ENCODE results near the gene MAP4K1.
"Not testable (repeated sequence)": the region's sequence is repeated elsewhere in the genome, so short reads cannot be mapped to it uniquely, and the experiment has no call there.

MAP4K1 gene

GRCh38 chr19:38569368-38569983, 48.3 kb downstream of the MAP4K1 start:
- no peak for DNase-seq (ENCODE audit: low read depth in 2 of 2)

GRCh38 chr19:38565691-38566105, 52.1 kb downstream of the MAP4K1 start:
- no peak for DNase-seq (ENCODE audit: low read depth in 2 of 2)

DNA sequence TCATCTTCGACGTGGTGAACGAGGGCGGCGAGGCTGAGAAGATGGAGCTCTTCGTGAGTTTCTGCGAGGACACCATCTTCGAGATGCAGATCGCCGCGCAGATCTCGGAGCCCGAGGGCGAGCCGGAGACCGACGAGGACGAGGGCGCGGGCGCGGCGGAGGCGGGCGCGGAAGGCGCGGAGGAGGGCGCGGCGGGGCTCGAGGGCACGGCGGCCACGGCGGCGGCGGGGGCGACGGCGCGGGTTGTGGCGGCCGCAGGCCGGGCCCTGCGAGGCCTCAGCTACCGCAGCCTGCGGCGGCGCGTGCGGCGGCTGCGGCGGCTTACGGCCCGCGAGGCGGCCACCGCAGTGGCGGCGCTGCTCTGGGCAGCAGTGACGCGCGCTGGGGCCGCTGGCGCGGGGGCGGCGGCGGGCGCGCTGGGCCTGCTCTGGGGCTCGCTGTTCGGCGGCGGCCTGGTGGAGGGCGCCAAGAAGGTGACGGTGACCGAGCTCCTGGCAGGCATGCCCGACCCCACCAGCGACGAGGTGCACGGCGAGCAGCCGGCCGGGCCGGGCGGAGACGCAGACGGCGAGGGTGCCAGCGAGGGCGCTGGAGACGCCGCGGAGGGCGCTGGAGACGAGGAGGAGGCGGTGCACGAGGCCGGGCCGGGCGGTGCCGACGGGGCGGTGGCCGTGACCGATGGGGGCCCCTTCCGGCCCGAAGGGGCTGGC, 52.6 kb downstream of the MAP4K1 start:
- no peak for DNase-seq (ENCODE audit: low read depth in 2 of 2)

DNA sequence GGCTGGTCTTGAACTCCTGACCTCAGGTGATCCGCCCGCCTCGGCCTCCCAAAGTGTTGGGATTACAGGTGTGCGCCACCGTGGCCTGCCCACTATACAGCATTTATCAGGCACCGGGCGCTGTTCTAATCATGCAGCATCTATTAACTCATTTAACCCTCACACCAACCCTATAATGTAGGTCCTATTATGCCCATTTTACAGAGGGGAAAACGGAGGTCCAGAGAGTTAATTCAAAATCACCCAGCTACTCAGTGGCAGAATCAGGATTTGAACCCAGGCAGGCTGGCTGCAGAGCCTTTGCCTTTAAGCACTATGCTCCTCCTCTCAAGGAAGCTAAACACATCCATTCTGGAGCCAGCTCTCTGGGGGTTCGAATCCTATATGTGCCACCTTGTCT, 54.3 kb downstream of the MAP4K1 start:
- DNase-seq (ENCODE audit: low read depth in 2 of 2): no peak

DNA sequence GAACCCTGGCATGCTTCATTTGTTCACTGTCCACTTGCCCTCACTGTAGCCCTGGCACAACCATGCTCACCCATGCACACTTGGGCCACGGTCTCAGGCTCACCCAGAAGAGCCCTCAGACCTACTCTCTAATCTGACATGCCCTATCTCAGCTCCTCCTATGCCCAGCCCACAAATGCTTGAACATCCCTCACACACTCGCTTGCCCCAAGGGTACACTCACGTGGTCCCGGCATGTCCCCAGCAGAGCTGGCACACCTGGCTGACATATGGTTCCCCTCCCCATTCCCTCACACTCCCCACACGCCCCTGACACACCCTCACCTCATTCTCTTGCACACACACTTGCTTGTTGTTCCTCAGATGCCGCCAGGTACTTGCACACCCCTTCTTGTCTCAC, 55.7 kb downstream of the MAP4K1 start:
- no peak for DNase-seq (ENCODE audit: low read depth in 2 of 2)

- DNase-seq (ENCODE audit: low read depth in 2 of 2): no peak
Measured at GRCh38 chr19:38561658-38562057, 56.1 kb downstream of the MAP4K1 start.

DNA sequence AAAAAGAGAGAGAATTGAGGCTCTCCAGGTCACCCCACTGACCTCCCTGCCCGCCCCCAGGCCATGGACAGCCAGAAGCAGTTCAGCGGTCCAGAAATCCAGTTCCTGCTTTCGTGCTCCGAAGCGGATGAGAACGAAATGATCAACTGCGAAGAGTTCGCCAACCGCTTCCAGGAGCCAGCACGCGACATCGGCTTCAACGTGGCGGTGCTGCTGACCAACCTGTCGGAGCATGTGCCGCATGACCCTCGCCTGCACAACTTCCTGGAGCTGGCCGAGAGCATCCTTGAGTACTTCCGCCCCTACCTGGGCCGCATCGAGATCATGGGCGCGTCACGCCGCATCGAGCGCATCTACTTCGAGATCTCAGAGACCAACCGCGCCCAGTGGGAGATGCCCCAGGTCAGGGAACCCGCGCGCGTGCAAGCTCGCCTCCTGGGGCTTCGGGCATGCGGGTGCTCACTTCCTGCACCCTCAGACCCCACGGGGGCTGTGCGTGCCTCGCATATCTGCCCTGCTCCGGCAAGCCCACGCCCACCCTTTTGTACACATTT, 56.6 kb downstream of the MAP4K1 start:
- no peak for DNase-seq (ENCODE audit: low read depth in 2 of 2)

DNA sequence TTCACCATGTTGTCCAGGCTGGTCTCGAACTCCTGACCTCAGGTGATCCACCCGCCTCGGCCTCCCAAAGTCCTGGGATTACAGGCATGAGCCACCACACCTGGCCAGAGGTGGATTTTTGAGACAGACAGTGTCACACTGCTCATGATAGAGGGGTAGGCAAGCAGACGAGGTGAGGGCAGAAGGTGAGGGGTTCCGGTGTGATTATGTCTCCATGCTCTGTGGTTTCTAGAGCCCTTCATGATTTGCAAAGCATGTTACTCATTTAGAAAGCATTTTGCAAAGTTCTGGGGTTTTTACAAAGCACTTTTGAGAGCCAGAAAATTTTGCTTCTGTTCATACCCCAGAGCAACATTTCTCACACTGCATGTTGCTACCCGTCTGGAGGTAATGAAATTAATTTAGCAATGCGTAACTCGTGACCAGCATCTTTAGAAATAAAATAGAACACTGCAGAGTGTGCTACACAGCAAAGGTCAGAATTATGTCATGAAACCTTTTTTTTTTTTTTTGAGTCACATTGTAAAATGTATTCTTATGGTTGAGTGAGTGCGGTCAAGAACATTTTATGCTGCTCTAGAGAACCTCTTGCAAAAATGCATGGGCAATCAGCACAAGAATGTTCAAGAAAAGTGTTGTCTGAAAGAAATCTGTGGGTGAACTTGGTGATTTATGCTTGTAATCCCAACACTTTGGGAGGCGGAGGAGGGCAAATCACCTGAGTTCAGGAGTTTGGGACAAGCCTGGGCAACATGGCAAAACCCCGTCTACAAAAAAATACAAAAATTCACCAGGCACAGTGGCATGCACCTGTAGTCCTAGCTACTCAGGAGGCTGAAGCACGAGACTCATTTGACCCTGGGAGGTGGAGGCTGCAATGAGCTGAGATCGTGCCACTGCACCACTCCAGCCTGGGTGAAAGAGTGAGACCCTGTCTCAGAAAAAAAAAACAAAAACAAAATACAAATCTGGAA, 58.0 kb downstream of the MAP4K1 start:
- no peak for DNase-seq (ENCODE audit: low read depth in 2 of 2)

GRCh38 chr19:38558933-38559332, 58.8 kb downstream of the MAP4K1 start:
- DNase-seq (ENCODE audit: low read depth in 2 of 2): not testable (repeated sequence)

DNA sequence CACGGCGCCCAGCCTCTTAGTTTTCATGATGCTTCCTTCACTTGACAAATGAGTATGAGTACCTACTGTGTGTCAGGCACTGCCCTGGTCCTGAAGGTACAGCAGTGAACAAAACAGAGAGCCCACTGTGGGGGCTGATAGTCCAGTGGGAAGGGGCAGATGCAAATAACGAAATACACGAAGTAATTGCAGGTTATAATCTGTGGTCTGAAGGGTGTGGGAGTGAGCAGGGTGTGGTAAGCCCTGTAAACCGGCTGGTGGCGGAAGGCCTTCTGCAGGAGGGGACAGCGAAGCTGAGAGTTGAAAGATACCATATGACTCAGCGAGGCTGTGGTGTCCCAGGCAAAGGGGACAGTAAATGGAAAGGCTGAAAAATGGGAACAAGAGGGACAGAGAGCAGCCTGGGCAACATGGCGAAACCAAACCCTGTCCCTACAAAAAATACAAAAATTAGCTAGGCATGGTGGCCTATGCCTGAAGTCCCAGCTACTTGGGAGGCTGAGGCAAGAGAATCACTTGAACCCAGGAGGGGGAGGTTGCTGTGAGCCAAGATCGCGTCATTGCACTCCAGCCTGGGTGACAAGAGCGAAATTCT, 60.5 kb downstream of the MAP4K1 start:
- DNase-seq (ENCODE audit: low read depth in 2 of 2): no peak

DNA sequence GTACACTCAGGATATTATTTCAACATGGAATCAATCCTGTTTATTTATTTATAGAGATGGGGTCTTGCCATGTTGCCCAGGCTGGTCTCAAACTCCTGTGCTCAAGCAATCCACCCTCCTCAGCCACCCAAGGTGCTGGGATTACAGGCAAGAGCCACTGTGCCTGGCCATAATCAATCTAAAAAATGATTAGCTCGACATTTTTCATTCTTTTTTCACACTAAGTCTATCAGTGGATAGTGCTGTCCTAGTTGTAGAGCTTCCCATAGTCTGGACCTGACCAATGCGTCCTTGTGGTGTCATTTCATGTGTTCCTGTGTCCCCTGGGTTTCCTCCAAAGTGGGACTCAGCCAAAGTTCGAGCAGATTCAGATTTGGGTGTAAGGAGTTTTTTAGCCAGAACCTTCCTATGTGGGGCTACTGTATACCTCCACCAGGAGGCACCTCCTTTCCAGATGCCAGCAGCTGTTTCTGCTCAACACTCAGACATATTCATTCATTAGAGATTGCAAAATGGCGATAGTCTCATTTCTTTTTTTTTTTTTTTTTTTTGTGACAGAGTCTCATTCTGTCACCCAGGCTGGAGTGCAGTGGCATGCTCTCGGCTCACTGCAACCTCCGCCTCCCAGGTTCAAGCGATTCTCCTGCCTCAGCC, 61.1 kb downstream of the MAP4K1 start:
- no peak for DNase-seq (ENCODE audit: low read depth in 2 of 2)

DNA sequence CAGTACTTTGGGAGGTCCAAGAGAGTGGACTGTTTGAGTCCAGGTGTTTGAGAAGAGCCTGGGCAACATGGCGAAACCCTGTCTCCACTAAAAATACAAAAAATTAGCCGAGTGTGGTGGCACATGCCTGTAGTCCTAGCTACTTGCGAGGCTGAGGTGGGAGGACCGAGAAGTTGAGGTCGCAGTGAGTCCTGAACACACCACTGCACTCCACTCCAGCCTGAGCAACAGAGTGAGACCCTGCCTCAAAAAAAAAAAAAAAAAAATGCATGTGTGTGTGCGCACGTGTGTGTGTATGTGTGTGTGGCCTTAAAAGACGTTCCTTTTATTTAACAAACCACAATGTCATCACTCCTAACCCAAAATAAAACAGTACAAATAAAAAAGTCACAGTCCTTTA, 62.6 kb downstream of the MAP4K1 start:
- DNase-seq (ENCODE audit: low read depth in 2 of 2): no peak

DNA sequence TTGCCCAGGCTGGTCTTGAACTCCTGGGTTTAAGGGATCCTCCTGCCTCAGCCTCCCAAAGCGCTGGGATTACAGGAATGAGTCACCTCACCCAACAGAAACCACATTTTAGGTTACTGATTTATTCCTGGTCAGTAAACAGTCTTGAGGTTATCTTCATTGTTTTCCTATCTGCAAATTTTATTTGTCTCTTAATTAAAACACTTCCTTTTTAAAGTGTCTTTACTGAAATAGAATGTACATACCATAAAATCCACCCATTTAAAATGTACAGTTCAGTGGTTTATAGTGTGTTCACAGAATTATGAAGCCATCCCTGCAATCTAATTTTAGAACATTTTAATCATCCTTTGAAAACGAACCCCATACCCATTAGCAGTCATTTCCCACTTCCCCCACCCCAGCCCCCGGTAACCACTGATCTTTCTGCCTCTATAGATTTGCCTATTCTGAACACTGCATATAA, 63.0 kb downstream of the MAP4K1 start:
- no peak for DNase-seq (ENCODE audit: low read depth in 2 of 2)

- DNase-seq (ENCODE audit: low read depth in 2 of 2): not testable (repeated sequence)
Measured at GRCh38 chr19:38553239-38553638, 64.5 kb downstream of the MAP4K1 start.

DNA sequence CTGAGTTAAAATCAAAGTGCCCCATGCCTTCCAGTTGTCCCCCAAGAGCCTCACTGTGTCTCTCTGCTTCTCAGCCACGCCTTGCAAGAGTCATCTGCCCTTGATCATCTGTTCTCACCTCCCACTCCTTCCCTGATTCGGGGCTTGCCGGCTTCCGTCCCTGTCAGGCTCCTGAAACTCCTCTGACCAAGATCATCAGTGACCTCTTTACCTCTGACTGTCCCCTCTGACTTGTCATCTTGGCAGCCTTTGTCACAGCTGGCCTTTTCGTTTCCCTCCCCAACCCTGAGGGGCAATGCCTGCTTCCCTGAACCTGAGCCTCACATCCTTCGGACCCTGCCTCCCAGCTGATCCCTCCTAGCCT, 66.3 kb downstream of the MAP4K1 start:
- DNase-seq (ENCODE audit: low read depth in 2 of 2): no peak

DNA sequence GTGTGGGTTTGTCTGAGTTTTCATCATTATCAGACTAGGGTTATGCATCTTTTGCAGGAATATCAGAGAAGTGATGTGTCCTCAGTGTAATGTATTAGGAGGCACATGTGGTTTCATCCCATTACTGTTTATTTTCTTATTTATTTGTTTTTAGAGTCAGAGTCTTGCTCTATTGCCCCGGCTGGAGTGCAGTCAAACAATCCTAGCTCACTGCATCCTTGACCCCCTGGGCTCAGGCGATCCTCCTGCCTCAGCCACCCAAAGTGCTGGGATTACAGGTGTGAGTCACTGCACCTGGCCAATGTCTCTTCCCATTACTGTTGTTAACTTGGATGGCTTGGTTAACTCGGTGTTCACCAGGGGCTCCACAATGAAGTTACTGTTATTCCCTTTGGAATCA, 67.4 kb downstream of the MAP4K1 start:
- DNase-seq (ENCODE audit: low read depth in 2 of 2): no peak

DNA sequence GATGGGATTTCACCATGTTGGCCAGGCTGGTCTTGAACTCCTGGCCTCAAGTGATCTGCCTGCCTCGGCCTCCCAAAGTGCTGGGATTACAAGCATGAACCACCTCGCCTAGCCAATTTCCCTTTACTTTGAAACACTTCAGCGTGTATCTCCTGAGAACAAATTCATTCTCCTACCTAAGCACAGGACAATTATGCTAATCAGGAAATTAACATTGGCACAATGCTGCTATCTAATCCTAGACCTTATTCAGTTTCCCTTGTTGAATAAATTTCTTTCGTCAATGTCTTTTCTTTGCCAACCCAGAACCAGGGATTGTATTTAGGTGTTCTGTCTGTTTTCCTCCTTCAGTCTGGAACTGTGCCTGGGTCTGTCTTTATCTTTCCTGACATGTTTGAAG, 67.8 kb downstream of the MAP4K1 start:
- DNase-seq (ENCODE audit: low read depth in 2 of 2): no peak

DNA sequence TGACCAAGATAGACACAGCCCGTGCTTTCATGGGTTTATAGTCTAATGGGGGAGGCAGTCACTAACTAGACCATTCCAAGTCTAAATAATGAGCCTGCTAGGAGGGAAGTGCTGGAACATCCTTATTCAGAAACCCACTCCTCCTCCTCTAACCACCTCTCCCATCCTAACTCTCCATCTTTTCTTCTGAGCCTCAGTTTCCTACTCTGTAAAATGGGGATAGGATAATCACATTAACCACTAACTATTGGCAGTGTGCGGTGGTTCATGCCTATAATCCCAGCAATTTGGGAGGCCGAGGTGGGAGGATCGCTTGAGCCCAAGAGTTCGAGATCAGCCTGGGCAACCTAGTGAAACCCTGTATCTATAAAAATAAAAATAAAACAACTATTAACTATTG, 68.7 kb downstream of the MAP4K1 start:
- no peak for DNase-seq (ENCODE audit: low read depth in 2 of 2)

- no peak for DNase-seq (ENCODE audit: low read depth in 2 of 2)
Measured at GRCh38 chr19:38547421-38547820, 70.3 kb downstream of the MAP4K1 start.

- no peak for DNase-seq (ENCODE audit: low read depth in 2 of 2)
Measured at GRCh38 chr19:38545596-38545995, 72.2 kb downstream of the MAP4K1 start.
